GM23338 (cell line): Measurements from ENCODE around the gene ZNF678. TPM values are rescaled to one million over a fixed set of nuclear protein-coding genes. Genes with fewer than 3 reads are reported as not detected.

Experiments used
- ATAC-seq: fragments of 200-7000 bp; cut with Tn5 transposase; 3 replicates; pipeline ENCODE4 v1.9.1; 2020
- DNase-seq: peaks from one replicate; pipeline ENCODE4 v3.0.0-alpha.2; 2015; ENCODE audit warnings: low spot score
- H2AFZ ChIP-seq: fragments of 200-600 bp; sonication (generic); 2 replicates; pipeline ENCODE4 v1.8.0; 2016; ENCODE audit warnings: antibody characterized with exemption, mild to moderate bottlenecking, moderate library complexity
- H3F3A ChIP-seq: fragments of 200-600 bp; sonication (generic); replicated peaks from 2 replicates; pipeline ENCODE4 v1.8.0; 2017; ENCODE audit warnings: antibody characterized with exemption, mixed run types, low read depth
- H3K27ac ChIP-seq: fragments of 200-600 bp; sonication (generic); 2 replicates; pipeline ENCODE4 v1.6.1; 2016; ENCODE audit warnings: low read depth
- H3K27me3 ChIP-seq: fragments of 200-600 bp; sonication (generic); 2 replicates; pipeline ENCODE4 v1.8.0; 2016; ENCODE audit warnings: mild to moderate bottlenecking, mixed run types, moderate library complexity; ENCODE audit not compliant: insufficient read depth
- H3K36me3 ChIP-seq: fragments of 200-600 bp; sonication (generic); 2 replicates; pipeline ENCODE4 v1.8.0; 2016; ENCODE audit warnings: mild to moderate bottlenecking; ENCODE audit not compliant: insufficient read depth
- H3K4me1 ChIP-seq: fragments of 200-600 bp; sonication (generic); 2 replicates; pipeline ENCODE4 v1.8.0; 2016; ENCODE audit warnings: mild to moderate bottlenecking, moderate library complexity; ENCODE audit not compliant: insufficient read depth
- H3K4me2 ChIP-seq: fragments of 200-600 bp; sonication (generic); 2 replicates; pipeline ENCODE4 v1.7.1; 2017; ENCODE audit warnings: mixed run types
- H3K4me3 ChIP-seq: fragments of 200-600 bp; sonication (generic); 2 replicates; pipeline ENCODE4 v1.6.1; 2016; ENCODE audit warnings: mixed run types
- H3K79me2 ChIP-seq: fragments of 200-600 bp; sonication (generic); replicated peaks from 2 replicates; pipeline ENCODE4 v1.8.0; 2017; ENCODE audit warnings: mild to moderate bottlenecking; ENCODE audit not compliant: insufficient read depth
- H3K9me2 ChIP-seq: fragments of 200-600 bp; sonication (generic); 2 replicates; pipeline ENCODE4 v1.8.0; 2017; ENCODE audit not compliant: insufficient read depth
- H4K20me1 ChIP-seq: fragments of 200-600 bp; sonication (generic); replicated peaks from 2 replicates; pipeline ENCODE4 v1.8.0; 2017; ENCODE audit warnings: mild to moderate bottlenecking; ENCODE audit not compliant: insufficient read depth
- H3K27ac Mint-ChIP-seq: 2 replicates; pipeline ENCODE4 v1.8.0; 2020; ENCODE audit warnings: inconsistent platforms, mild to moderate bottlenecking, moderate library complexity, mixed read lengths
- H3K27me3 Mint-ChIP-seq: 3 replicates; pipeline ENCODE4 v1.8.0; 2022; ENCODE audit warnings: low read depth, mild to moderate bottlenecking, moderate library complexity, mixed read lengths, inconsistent platforms; ENCODE audit not compliant: insufficient read depth, poor library complexity
- H3K36me3 Mint-ChIP-seq: 3 replicates; pipeline ENCODE4 v1.8.0; 2021; ENCODE audit warnings: low read depth, mild to moderate bottlenecking, inconsistent platforms, moderate library complexity, mixed read lengths
- H3K4me1 Mint-ChIP-seq: 3 replicates; pipeline ENCODE4 v1.8.0; 2020; ENCODE audit warnings: mild to moderate bottlenecking, inconsistent platforms, mixed read lengths
- H3K4me3 Mint-ChIP-seq: 3 replicates; pipeline ENCODE4 v1.8.0; 2021; ENCODE audit warnings: moderate library complexity, mild to moderate bottlenecking, inconsistent platforms, mixed read lengths
- H3K9me3 Mint-ChIP-seq: 3 replicates; pipeline ENCODE4 v1.8.0; 2020; ENCODE audit warnings: moderate library complexity, mild to moderate bottlenecking, inconsistent platforms, mixed read lengths
- CREB1 ChIP-seq: fragments of 250-450 bp; sonication (Bioruptor Pico); IDR thresholded peaks from 2 replicates; pipeline ENCODE4 v1.5.0; 2020; ENCODE audit warnings: low read depth, mild to moderate bottlenecking, moderate library complexity
- EZH2 ChIP-seq: fragments of 200-600 bp; sonication (generic); IDR thresholded peaks from one replicate; pipeline ENCODE4 v1.8.0; 2017; ENCODE audit warnings: antibody characterized with exemption, mild to moderate bottlenecking, low read depth; ENCODE audit not compliant: unreplicated experiment
- EZH2phosphoT487 ChIP-seq: fragments of 200-600 bp; sonication (generic); IDR thresholded peaks from one replicate; pipeline ENCODE4 v1.8.1; 2018; ENCODE audit warnings: antibody characterized with exemption; ENCODE audit not compliant: unreplicated experiment
- JUNB ChIP-seq: IDR thresholded peaks from one replicate; pipeline ENCODE4 v1.6.1; 2016; ENCODE audit warnings: antibody characterized with exemption; ENCODE audit not compliant: unreplicated experiment
- NANOG ChIP-seq: IDR thresholded peaks from 2 replicates; pipeline ENCODE4 v1.6.1; 2016; ENCODE audit warnings: antibody characterized with exemption, borderline replicate concordance
- POLR2AphosphoS5 ChIP-seq: IDR thresholded peaks from 2 replicates; pipeline ENCODE4 v1.6.1; 2016; ENCODE audit warnings: antibody characterized with exemption, low read depth
- STAT1 ChIP-seq: IDR thresholded peaks from one replicate; pipeline ENCODE4 v1.6.1; 2016; ENCODE audit warnings: antibody characterized with exemption; ENCODE audit not compliant: unreplicated experiment
- ZNF114 ChIP-seq: fragments of 250-450 bp; sonication (Bioruptor Pico); IDR thresholded peaks from 2 replicates; pipeline ENCODE4 v1.5.0; 2020; ENCODE audit warnings: mild to moderate bottlenecking, moderate library complexity
- ZNF331 ChIP-seq: fragments of 250-450 bp; sonication (Bioruptor Pico); IDR thresholded peaks from 2 replicates; pipeline ENCODE4 v1.5.0; 2020; ENCODE audit warnings: low read depth, mild to moderate bottlenecking, moderate library complexity
- polyA plus RNA-seq: library from polyadenylated mRNA; unstranded; fragments of >200 nt; fragmentation: Nextera tagmentation; extraction: Ambion mirVana; gene quantifications from 2 replicates; pipeline ENCODE4 v1.2.1, GENCODE V29; 2016
- total RNA-seq: library from RNA; depleted of rRNA; stranded (reverse); fragments of >200 nt; shearing (Covaris generic); gene quantifications from 2 replicates; pipeline ENCODE4 v1.2.3, GENCODE V29; 2014
- TF ChIP-seq, protein P1 (sequence below): IDR thresholded peaks from 2 replicates; pipeline ENCODE4 v1.6.1; 2016; ENCODE audit warnings: antibody characterized with exemption
- TF ChIP-seq, protein P2 (sequence below), 2 experiments: fragments of 200-600 bp in 1 of 2; sonication (generic) in 1 of 2; conservative IDR thresholded peaks; 2 replicates each; pipeline versions ENCODE4 v1.5.1 to v1.6.1; 2016 to 2017; ENCODE audit warnings: antibody characterized with exemption in 2 of 2, low read depth in 2 of 2, mild to moderate bottlenecking in 2 of 2, moderate library complexity in 1 of 2
- TF ChIP-seq, protein P3 (sequence below): IDR thresholded peaks from one replicate; pipeline ENCODE4 v1.6.1; 2018; ENCODE audit warnings: antibody characterized with exemption; ENCODE audit not compliant: unreplicated experiment
- TF ChIP-seq, protein P4 (sequence below): fragments of 250-450 bp; sonication (Bioruptor Pico); IDR thresholded peaks from 2 replicates; pipeline ENCODE4 v1.5.0; 2020; ENCODE audit warnings: mild to moderate bottlenecking, moderate library complexity

Gene ZNF678
- total and polyA plus RNA-seq, 2 experiments from 2014 or later: 8.6 to 60.0 TPM

DNA sequence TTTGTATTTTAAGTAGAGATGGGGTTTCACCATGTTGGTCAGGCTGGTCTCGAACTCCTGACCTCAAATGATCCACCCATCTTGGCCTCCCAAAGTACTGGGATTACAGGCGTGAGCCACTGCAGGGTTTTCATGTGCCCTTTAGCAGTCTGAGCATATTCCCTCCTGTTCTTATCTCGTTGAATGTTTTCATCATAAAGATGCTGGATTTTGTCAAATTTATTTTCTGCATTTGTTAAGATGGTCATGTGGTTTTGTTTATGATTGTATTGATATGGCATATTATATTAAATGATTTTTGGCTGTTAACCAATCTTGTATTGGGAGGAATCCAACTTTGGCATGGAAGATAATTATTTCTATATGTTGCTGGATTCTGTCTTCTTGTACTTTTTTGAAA lies 163.0 kb downstream of the ZNF678 start:
- Histone ChIP-seq H3K27ac (no peak overlapping the region), H3K36me3 (no peaks in the 10 kb centered on the region), H3K79me2 (no peaks in the 10 kb centered on the region), H3F3A (0 out of 2 replicates have a peak, but pooled peaks cover 7% of the 10 kb centered on the region), H3K27me3 (no peaks in the 10 kb centered on the region), H3K9me2 (0 out of 2 replicates have a peak, but pooled peaks cover 4% of the 10 kb centered on the region), H3K4me3 (no peak overlapping the region), H4K20me1 (no peaks in the 10 kb centered on the region), H2AFZ (no peak overlapping the region), H3K4me1 (peaks cover 12% of the 10 kb centered on the region; the same call in 1 of the 2 replicates), H3K4me2 (no peak overlapping the region)
- Mint-ChIP-seq H3K9me3 (peaks cover 38% of the 10 kb centered on the region), H3K4me1 (peaks cover 23% of the 10 kb centered on the region), H3K36me3 (peaks cover 34% of the 10 kb centered on the region), H3K4me3 (no peak overlapping the region), H3K27me3 (peaks cover 21% of the 10 kb centered on the region), H3K27ac (no peak overlapping the region)
- ATAC-seq: no peak
- DNase-seq: no peak
- TF ChIP-seq, protein P1, sequence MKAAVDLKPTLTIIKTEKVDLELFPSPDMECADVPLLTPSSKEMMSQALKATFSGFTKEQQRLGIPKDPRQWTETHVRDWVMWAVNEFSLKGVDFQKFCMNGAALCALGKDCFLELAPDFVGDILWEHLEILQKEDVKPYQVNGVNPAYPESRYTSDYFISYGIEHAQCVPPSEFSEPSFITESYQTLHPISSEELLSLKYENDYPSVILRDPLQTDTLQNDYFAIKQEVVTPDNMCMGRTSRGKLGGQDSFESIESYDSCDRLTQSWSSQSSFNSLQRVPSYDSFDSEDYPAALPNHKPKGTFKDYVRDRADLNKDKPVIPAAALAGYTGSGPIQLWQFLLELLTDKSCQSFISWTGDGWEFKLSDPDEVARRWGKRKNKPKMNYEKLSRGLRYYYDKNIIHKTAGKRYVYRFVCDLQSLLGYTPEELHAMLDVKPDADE: no peak
- TF ChIP-seq JUNB (no peak), POLR2AphosphoS5 (no peak), EZH2 (no peak), ZNF331 (CRISPR knock-in tag) (no peak), EZH2phosphoT487 (no peak), CREB1 (CRISPR knock-in tag) (no peak), STAT1 (no peak), ZNF114 (CRISPR knock-in tag) (no peak), NANOG (no peak)
- TF ChIP-seq, protein P2, sequence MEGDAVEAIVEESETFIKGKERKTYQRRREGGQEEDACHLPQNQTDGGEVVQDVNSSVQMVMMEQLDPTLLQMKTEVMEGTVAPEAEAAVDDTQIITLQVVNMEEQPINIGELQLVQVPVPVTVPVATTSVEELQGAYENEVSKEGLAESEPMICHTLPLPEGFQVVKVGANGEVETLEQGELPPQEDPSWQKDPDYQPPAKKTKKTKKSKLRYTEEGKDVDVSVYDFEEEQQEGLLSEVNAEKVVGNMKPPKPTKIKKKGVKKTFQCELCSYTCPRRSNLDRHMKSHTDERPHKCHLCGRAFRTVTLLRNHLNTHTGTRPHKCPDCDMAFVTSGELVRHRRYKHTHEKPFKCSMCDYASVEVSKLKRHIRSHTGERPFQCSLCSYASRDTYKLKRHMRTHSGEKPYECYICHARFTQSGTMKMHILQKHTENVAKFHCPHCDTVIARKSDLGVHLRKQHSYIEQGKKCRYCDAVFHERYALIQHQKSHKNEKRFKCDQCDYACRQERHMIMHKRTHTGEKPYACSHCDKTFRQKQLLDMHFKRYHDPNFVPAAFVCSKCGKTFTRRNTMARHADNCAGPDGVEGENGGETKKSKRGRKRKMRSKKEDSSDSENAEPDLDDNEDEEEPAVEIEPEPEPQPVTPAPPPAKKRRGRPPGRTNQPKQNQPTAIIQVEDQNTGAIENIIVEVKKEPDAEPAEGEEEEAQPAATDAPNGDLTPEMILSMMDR (conservative IDR thresholded peaks at IDR 0.05; ENCODE audit: low read depth in 2 of 2): no peak
- TF ChIP-seq, protein P3, sequence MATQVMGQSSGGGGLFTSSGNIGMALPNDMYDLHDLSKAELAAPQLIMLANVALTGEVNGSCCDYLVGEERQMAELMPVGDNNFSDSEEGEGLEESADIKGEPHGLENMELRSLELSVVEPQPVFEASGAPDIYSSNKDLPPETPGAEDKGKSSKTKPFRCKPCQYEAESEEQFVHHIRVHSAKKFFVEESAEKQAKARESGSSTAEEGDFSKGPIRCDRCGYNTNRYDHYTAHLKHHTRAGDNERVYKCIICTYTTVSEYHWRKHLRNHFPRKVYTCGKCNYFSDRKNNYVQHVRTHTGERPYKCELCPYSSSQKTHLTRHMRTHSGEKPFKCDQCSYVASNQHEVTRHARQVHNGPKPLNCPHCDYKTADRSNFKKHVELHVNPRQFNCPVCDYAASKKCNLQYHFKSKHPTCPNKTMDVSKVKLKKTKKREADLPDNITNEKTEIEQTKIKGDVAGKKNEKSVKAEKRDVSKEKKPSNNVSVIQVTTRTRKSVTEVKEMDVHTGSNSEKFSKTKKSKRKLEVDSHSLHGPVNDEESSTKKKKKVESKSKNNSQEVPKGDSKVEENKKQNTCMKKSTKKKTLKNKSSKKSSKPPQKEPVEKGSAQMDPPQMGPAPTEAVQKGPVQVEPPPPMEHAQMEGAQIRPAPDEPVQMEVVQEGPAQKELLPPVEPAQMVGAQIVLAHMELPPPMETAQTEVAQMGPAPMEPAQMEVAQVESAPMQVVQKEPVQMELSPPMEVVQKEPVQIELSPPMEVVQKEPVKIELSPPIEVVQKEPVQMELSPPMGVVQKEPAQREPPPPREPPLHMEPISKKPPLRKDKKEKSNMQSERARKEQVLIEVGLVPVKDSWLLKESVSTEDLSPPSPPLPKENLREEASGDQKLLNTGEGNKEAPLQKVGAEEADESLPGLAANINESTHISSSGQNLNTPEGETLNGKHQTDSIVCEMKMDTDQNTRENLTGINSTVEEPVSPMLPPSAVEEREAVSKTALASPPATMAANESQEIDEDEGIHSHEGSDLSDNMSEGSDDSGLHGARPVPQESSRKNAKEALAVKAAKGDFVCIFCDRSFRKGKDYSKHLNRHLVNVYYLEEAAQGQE: no peak
- TF ChIP-seq, protein P4, sequence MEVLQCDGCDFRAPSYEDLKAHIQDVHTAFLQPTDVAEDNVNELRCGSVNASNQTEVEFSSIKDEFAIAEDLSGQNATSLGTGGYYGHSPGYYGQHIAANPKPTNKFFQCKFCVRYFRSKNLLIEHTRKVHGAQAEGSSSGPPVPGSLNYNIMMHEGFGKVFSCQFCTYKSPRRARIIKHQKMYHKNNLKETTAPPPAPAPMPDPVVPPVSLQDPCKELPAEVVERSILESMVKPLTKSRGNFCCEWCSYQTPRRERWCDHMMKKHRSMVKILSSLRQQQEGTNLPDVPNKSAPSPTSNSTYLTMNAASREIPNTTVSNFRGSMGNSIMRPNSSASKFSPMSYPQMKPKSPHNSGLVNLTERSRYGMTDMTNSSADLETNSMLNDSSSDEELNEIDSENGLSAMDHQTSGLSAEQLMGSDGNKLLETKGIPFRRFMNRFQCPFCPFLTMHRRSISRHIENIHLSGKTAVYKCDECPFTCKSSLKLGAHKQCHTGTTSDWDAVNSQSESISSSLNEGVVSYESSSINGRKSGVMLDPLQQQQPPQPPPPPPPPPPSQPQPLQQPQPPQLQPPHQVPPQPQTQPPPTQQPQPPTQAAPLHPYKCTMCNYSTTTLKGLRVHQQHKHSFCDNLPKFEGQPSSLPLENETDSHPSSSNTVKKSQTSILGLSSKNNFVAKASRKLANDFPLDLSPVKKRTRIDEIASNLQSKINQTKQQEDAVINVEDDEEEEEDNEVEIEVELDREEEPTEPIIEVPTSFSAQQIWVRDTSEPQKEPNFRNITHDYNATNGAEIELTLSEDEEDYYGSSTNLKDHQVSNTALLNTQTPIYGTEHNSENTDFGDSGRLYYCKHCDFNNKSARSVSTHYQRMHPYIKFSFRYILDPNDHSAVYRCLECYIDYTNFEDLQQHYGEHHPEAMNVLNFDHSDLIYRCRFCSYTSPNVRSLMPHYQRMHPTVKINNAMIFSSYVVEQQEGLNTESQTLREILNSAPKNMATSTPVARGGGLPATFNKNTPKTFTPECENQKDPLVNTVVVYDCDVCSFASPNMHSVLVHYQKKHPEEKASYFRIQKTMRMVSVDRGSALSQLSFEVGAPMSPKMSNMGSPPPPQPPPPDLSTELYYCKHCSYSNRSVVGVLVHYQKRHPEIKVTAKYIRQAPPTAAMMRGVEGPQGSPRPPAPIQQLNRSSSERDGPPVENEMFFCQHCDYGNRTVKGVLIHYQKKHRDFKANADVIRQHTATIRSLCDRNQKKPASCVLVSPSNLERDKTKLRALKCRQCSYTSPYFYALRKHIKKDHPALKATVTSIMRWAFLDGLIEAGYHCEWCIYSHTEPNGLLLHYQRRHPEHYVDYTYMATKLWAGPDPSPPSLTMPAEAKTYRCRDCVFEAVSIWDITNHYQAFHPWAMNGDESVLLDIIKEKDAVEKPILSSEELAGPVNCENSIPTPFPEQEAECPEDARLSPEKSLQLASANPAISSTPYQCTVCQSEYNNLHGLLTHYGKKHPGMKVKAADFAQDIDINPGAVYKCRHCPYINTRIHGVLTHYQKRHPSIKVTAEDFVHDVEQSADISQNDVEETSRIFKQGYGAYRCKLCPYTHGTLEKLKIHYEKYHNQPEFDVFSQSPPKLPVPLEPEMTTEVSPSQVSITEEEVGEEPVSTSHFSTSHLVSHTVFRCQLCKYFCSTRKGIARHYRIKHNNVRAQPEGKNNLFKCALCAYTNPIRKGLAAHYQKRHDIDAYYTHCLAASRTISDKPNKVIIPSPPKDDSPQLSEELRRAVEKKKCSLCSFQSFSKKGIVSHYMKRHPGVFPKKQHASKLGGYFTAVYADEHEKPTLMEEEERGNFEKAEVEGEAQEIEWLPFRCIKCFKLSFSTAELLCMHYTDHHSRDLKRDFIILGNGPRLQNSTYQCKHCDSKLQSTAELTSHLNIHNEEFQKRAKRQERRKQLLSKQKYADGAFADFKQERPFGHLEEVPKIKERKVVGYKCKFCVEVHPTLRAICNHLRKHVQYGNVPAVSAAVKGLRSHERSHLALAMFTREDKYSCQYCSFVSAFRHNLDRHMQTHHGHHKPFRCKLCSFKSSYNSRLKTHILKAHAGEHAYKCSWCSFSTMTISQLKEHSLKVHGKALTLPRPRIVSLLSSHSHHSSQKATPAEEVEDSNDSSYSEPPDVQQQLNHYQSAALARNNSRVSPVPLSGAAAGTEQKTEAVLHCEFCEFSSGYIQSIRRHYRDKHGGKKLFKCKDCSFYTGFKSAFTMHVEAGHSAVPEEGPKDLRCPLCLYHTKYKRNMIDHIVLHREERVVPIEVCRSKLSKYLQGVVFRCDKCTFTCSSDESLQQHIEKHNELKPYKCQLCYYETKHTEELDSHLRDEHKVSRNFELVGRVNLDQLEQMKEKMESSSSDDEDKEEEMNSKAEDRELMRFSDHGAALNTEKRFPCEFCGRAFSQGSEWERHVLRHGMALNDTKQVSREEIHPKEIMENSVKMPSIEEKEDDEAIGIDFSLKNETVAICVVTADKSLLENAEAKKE: no peak
